Naive B cell (primary cell): Measurements from ENCODE around the gene DGLUCY. TPM values are rescaled to one million over a fixed set of nuclear protein-coding genes. Genes with fewer than 3 reads are reported as not detected.
"Not testable (repeated sequence)": the region's sequence is repeated elsewhere in the genome, so short reads cannot be mapped to it uniquely, and the experiment has no call there.

Experiments
- ATAC-seq, 2 donors: fragments of 150-1000 bp; cut with Tn5 transposase; 2 replicates each; pipeline ENCODE4 v1.10.0; 2021; ENCODE audit warnings: low read depth in 2 of 2, mild to moderate bottlenecking in 2 of 2, moderate library complexity in 2 of 2
- DNase-seq: peaks from one replicate; pipeline ENCODE4 v3.0.0; 2022
- H3K27ac Mint-ChIP-seq, 6 donors: one replicate each; pipeline ENCODE4 v1.8.0; 2020 to 2022; ENCODE audit warnings: mild to moderate bottlenecking in 6 of 6, mixed read lengths in 6 of 6, moderate library complexity in 5 of 6, inconsistent platforms in 2 of 6
- H3K27me3 Mint-ChIP-seq, 3 donors: one replicate each; pipeline ENCODE4 v1.8.0; 2021 to 2022; ENCODE audit warnings: mixed read lengths in 3 of 3, mild to moderate bottlenecking in 1 of 3
- H3K36me3 Mint-ChIP-seq, 2 donors: one replicate each; pipeline ENCODE4 v1.8.0; 2020 to 2022; ENCODE audit warnings: mixed read lengths in 2 of 2, inconsistent platforms in 1 of 2, mild to moderate bottlenecking in 1 of 2
- H3K4me1 Mint-ChIP-seq, 3 donors: one replicate each; pipeline ENCODE4 v1.8.0; 2020 to 2022; ENCODE audit warnings: mixed read lengths in 3 of 3, inconsistent platforms in 1 of 3, mild to moderate bottlenecking in 1 of 3, moderate library complexity in 1 of 3
- H3K4me3 Mint-ChIP-seq, 8 donors: one replicate each; pipeline ENCODE4 v1.8.0; 2020 to 2022; ENCODE audit warnings: mild to moderate bottlenecking in 8 of 8, mixed read lengths in 8 of 8, moderate library complexity in 8 of 8, inconsistent platforms in 2 of 8
- H3K9me3 Mint-ChIP-seq, 7 donors: one replicate each; pipeline ENCODE4 v1.8.0; 2020 to 2022; ENCODE audit warnings: mixed read lengths in 7 of 7, mild to moderate bottlenecking in 5 of 7, inconsistent platforms in 2 of 7, moderate library complexity in 1 of 7
- polyA plus RNA-seq, 6 donors: library from polyadenylated mRNA; unstranded; fragments of 300-500 nt; fragmentation: Illumina TruSeq; gene quantifications; one replicate each; pipeline ENCODE4 v1.2.3, GENCODE V29; 2021; ENCODE audit warnings: low read depth in 6 of 6

DGLUCY gene, protein sequence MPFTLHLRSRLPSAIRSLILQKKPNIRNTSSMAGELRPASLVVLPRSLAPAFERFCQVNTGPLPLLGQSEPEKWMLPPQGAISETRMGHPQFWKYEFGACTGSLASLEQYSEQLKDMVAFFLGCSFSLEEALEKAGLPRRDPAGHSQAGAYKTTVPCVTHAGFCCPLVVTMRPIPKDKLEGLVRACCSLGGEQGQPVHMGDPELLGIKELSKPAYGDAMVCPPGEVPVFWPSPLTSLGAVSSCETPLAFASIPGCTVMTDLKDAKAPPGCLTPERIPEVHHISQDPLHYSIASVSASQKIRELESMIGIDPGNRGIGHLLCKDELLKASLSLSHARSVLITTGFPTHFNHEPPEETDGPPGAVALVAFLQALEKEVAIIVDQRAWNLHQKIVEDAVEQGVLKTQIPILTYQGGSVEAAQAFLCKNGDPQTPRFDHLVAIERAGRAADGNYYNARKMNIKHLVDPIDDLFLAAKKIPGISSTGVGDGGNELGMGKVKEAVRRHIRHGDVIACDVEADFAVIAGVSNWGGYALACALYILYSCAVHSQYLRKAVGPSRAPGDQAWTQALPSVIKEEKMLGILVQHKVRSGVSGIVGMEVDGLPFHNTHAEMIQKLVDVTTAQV
- polyA plus RNA-seq = 10 to 100 TPM; 29.3 to 54.3 (median 37.7) TPM

DNA sequence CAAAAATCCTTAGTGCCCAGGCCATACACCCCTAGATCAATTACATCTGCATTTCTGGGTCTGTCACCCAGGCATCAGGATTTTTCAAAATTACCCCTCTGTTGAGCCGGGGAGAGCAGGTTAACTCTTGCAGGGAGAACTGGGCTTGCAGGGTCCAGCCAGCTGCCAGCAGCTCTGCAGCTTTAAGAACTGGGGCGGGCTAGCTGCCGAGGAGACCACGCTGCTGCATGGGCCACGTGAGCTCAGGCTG, at the start of gene DGLUCY:
DGLUCY (plus strand) TSS at position 245 of the 250 bp plus-strand sequence. CDS start 46,222 bp downstream, outside the sequence.
- Mint-ChIP-seq H3K4me3 (peak within 1 kb of the TSS; percentile 85 to 99 (median 96)), H3K4me1 (peaks cover 49 to 75% (median 59%) of the 10 kb centered on the region in 3 donors)
- no peak for DNase-seq

DNA sequence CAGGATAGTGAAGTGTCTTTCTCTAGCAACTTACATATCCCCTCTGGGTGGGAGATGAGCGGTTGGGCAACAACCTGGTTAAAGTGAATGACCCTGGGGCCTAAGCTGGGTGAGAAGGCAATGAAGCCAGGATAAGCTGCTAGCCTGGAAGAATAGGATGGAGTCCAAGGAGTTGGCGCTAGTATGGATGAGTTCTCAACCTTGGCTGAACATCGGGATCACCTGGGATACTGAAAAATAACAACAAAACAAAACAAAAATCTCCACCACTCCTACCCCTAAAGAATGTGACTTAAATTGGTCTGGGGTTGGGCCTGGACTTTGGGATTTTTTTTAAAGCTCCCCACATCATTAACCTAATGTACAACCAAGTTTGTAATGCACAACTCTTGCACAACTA, 48.6 kb upstream of the DGLUCY start:
- DNase-seq = no peak
- H3K9me3 Mint-ChIP-seq = peaks cover 0 to 5% (median under 1%) of the 10 kb centered on the region in 7 donors
- H3K4me3 Mint-ChIP-seq = peak overlapping the region in 1 of 8 donors; percentile 8
- no peaks in the 10 kb centered on the region for H3K27me3 Mint-ChIP-seq
- no peak for ATAC-seq
- H3K36me3 Mint-ChIP-seq = peaks cover 2 to 7% of the 10 kb centered on the region in 2 donors
- H3K4me1 Mint-ChIP-seq = peaks cover 22 to 44% (median 32%) of the 10 kb centered on the region in 3 donors
- H3K27ac Mint-ChIP-seq = peak overlapping the region in 1 of 6 donors; percentile 74

More for the DNA sequence above, at the start of gene DGLUCY:
- ATAC-seq = peak; percentile 66
- H3K27ac Mint-ChIP-seq = peak within 1 kb of the TSS; percentile 88 to 97 (median 94)
- peaks cover under 1 to 5% of the 10 kb centered on the region in 2 donors for H3K36me3 Mint-ChIP-seq
- H3K27me3 Mint-ChIP-seq = no peaks in the 10 kb centered on the region
- peaks cover 0 to 2% (median 0%) of the 10 kb centered on the region in 7 donors for H3K9me3 Mint-ChIP-seq

DNA sequence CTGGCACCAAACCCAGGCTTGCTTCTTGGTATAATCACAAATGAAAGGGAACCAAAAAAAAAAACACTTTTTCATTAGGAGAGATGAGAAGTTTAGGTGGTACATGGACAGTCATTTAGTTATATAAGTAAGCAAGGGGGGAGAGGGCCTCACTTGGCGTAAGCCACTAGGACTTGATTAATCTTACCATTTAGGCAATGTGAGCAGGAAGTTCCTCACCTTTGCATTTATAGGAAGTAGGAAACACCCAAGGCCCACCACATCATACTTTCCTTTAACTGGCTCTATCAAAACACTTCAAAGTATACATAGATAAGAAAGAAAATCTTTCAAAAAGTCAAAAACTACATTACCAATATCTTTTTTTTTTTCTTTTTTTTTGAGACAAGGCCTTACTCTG, 46.7 kb upstream of the DGLUCY start:
- H3K9me3 Mint-ChIP-seq = peaks cover 0 to 8% (median 5%) of the 10 kb centered on the region in 7 donors
- no peaks in the 10 kb centered on the region for H3K27me3 Mint-ChIP-seq
- DNase-seq (no peak), ATAC-seq (peak in 1 of 2 donors; percentile 37)
- peaks cover 7 to 8% of the 10 kb centered on the region in 2 donors for H3K36me3 Mint-ChIP-seq
- H3K27ac Mint-ChIP-seq = peak overlapping the region in 3 of 6 donors; percentile 65 to 92 (median 76)
- peaks cover 26 to 52% (median 37%) of the 10 kb centered on the region in 3 donors for H3K4me1 Mint-ChIP-seq
- H3K4me3 Mint-ChIP-seq = peak overlapping the region in 1 of 8 donors; percentile 63

DNA sequence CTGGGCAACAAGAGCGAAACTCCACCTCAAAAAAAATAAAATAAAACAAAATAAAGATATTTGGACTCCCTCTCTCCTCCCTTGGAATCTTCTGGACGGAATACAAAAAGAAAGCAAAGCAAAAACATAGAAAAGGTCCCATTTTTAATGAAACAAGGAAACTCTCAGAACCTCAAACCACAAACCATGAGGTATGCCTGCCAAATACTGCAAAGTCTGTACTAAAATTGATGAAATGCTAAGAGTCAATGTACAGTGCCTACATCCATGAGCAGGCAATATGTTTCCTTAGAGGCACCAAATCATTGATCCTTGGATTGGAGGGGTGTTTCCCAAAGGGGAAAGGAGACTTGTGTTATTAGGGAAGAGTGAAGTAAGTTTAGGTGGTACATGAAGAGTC, 45.2 kb upstream of the DGLUCY start:
- H3K9me3 Mint-ChIP-seq = peaks cover 0 to 6% (median 5%) of the 10 kb centered on the region in 7 donors
- no peaks in the 10 kb centered on the region for H3K27me3 Mint-ChIP-seq
- DNase-seq = no peak
- ATAC-seq = no peak
- H3K4me1 Mint-ChIP-seq = peaks cover 15 to 44% (median 25%) of the 10 kb centered on the region in 3 donors
- no peak overlapping the region for H3K27ac Mint-ChIP-seq
- H3K4me3 Mint-ChIP-seq = no peak overlapping the region
- peaks cover 7 to 8% of the 10 kb centered on the region in 2 donors for H3K36me3 Mint-ChIP-seq

DNA sequence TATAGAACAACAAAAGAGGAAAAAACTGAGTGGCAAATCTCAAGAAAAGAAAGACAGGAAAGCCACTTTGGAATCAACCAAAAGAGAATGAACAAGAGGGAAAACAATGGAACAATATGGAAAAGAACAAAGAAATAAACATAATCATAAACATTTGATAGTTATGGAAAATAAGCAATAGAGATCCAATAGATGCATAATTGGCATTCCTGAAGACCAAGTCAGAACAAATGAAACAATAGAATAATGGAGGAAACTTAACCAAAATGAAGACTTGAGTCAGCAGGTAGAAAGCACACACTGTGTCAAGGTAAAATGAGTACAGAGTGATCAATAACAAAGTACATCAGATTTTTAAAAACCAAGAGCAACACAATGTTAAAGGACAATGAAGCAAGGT, 43.3 kb upstream of the DGLUCY start:
- Mint-ChIP-seq H3K27ac (no peak overlapping the region), H3K4me3 (no peak overlapping the region), H3K36me3 (peaks cover 3 to 8% of the 10 kb centered on the region in 2 donors), H3K4me1 (peaks cover 10 to 32% (median 20%) of the 10 kb centered on the region in 3 donors), H3K9me3 (peaks cover 0 to 5% (median 4%) of the 10 kb centered on the region in 7 donors), H3K27me3 (no peaks in the 10 kb centered on the region)
- DNase-seq (no peak), ATAC-seq (no peak)

DNA sequence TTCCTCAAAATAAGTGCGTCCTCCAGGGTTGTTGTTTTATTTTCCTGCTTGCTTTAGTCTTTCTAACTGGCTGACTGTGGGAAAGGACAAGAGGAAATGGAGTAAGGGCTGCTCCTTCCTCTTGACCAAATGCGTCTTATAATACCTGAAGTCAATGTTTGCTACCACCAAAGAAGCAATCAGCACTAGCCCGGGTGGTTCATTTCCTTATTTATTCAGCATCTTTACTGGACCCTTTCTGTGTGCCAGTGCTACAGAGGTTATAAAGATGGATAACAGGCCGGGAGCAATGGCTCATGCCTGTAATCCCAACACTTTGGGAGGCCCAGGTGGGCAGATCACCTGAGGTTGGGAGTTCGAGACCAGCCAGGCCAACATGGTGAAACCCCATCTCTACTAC, 38.3 kb upstream of the DGLUCY start:
- H3K36me3 Mint-ChIP-seq = peaks cover 0 to 3% of the 10 kb centered on the region in 2 donors
- peaks cover 9 to 19% (median 17%) of the 10 kb centered on the region in 3 donors for H3K4me1 Mint-ChIP-seq
- H3K4me3 Mint-ChIP-seq = no peak overlapping the region
- DNase-seq (no peak), ATAC-seq (no peak)
- H3K27ac Mint-ChIP-seq = no peak overlapping the region
- no peaks in the 10 kb centered on the region for H3K27me3 Mint-ChIP-seq
- H3K9me3 Mint-ChIP-seq = peaks cover 0 to 2% (median 1%) of the 10 kb centered on the region in 7 donors

DNA sequence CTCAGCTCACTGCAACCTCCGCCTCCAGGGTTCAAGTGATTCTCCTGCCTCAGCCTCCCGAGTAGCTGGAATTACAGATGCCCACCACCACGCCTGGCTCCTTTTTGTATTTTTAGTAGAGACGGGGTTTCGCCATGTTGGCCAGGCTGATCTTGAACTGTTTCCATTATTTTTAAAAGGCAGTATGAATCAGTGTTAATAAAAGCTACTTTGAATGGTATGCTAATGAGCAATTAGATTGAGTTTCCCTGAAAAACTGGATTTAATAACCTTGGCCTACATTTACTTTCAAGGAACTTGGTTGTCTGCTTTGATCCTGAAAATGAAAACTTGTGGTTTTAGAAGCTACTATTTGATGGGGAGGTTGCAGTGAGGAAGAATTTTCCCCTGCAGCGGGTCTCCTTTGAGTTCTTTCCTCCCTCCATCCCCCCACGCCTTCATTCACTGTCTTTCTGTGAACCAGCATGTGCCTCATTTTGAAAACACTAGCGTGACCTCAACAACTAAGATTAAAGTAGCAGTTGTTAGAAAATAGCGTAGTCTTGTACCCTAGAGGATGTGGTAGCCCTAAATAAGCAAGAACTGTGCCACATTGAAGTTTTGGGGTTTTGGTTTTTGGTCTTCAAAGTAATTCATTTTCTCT, 35.7 kb upstream of the DGLUCY start:
- DNase-seq (no peak), ATAC-seq (no peak)
- H3K4me1 Mint-ChIP-seq = peaks cover 7 to 12% (median 11%) of the 10 kb centered on the region in 3 donors
- no peaks in the 10 kb centered on the region for H3K27me3 Mint-ChIP-seq
- peak overlapping the region in 2 of 6 donors; percentile 15 to 25 for H3K27ac Mint-ChIP-seq
- peaks cover 0 to 4% of the 10 kb centered on the region in 2 donors for H3K36me3 Mint-ChIP-seq
- H3K9me3 Mint-ChIP-seq = no peaks in the 10 kb centered on the region
- H3K4me3 Mint-ChIP-seq = no peak overlapping the region

DNA sequence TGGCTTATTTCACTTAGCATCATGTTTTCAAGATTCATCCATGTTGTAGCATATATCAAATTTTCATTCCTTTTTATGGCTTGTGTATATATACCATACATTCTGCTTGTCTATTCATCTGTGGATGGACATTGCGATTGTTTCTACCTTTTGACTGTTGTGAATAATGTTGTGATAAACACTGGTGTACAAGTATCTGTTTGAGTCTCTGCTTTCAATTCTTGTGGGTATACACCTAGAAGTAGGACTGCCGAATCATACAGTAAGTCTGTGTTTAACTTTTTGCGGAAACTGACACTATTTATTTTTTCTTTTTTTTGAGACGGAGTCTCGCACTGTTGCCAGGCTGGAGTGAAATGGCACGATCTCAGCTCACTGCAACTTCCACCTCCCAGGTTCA, 33.8 kb upstream of the DGLUCY start:
- H3K36me3 Mint-ChIP-seq = peaks cover 0 to 10% of the 10 kb centered on the region in 2 donors
- ATAC-seq = no peak

DNA sequence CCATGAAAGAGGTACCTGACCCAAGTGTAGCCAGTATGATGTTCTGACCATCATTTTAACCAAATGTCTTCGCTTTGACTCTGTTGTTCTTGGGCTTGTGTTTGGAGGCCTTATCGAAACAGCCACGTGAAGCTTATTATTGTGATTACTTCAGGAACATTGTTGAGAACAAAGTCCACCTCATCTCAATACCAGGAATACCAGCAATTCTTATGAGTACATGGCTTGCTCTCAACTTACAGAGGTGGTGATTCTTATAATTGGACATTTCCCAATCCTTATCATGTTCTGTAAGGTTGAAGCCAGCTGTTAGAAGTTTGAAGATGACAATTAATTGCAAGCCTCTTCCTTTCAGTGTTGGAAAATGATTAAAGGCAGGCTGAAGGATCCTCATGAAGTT, 31.6 kb upstream of the DGLUCY start:
- H3K4me1 Mint-ChIP-seq = peaks cover 4 to 17% (median 12%) of the 10 kb centered on the region in 3 donors
- no peaks in the 10 kb centered on the region for H3K27me3 Mint-ChIP-seq
- peaks cover 0 to 10% of the 10 kb centered on the region in 2 donors for H3K36me3 Mint-ChIP-seq
- no peak for ATAC-seq
- DNase-seq = no peak
- no peak overlapping the region for H3K4me3 Mint-ChIP-seq
- no peaks in the 10 kb centered on the region for H3K9me3 Mint-ChIP-seq
- H3K27ac Mint-ChIP-seq = no peak overlapping the region

More for the DNA sequence above, 33.8 kb upstream of the DGLUCY start:
- H3K4me1 Mint-ChIP-seq = peaks cover 7 to 11% (median 11%) of the 10 kb centered on the region in 3 donors
- DNase-seq = no peak
- H3K27ac Mint-ChIP-seq = no peak overlapping the region
- H3K27me3 Mint-ChIP-seq = no peaks in the 10 kb centered on the region
- no peaks in the 10 kb centered on the region for H3K9me3 Mint-ChIP-seq
- no peak overlapping the region for H3K4me3 Mint-ChIP-seq

DNA sequence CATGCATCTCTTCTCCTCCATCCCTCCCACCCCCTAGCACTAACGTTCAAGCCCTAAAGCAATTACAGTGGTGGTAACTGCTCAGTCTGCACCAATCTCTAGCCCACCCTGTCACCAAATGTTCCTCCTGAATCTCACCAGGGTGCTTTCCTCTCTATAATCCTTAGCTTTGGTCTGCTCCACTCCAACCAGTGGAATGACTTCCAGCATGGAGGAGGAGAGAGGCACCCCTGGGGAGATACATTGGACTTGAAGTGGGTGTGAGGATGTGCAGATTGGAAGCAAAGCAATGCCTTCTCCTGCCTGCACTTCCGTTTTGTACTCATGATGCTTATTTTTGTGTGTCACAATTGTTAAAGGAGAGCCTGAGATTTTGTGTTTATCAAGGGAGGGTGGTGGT, 29.4 kb upstream of the DGLUCY start:
- no peak for DNase-seq
- no peak overlapping the region for H3K4me3 Mint-ChIP-seq
- ATAC-seq = no peak
- no peaks in the 10 kb centered on the region for H3K27me3 Mint-ChIP-seq
- peaks cover 11 to 12% (median 11%) of the 10 kb centered on the region in 3 donors for H3K4me1 Mint-ChIP-seq
- peaks cover 0 to 10% of the 10 kb centered on the region in 2 donors for H3K36me3 Mint-ChIP-seq
- H3K27ac Mint-ChIP-seq = peak overlapping the region in 1 of 6 donors; percentile 79
- H3K9me3 Mint-ChIP-seq = no peaks in the 10 kb centered on the region

DNA sequence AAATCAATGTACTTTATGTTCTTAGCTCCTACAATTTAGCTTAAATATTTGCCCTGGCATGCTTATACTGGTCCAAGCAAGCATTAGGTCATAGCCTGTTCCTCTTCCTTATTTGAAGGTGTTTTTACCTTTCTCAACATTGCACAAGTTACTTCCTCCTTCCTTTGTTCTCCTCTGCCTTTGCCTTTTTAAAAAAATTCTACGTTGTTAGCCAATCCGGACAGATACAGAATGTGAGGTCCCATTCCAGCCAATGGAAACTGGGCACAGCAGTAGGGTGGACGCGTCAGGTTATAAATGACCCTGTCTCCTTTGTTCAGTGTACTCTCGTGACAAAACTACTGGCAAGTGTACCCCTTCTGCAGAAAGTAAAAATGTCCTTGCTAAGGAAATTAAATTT, 26.4 kb upstream of the DGLUCY start:
- not testable (repeated sequence) for H3K4me3 Mint-ChIP-seq, ATAC-seq, H3K36me3 Mint-ChIP-seq, DNase-seq, H3K9me3 Mint-ChIP-seq, H3K27me3 Mint-ChIP-seq
- Mint-ChIP-seq H3K4me1 (peaks cover 11 to 12% (median 11%) of the 10 kb centered on the region in 3 donors), H3K27ac (peak overlapping the region in 2 of 6 donors; percentile 4 to 68)

DNA sequence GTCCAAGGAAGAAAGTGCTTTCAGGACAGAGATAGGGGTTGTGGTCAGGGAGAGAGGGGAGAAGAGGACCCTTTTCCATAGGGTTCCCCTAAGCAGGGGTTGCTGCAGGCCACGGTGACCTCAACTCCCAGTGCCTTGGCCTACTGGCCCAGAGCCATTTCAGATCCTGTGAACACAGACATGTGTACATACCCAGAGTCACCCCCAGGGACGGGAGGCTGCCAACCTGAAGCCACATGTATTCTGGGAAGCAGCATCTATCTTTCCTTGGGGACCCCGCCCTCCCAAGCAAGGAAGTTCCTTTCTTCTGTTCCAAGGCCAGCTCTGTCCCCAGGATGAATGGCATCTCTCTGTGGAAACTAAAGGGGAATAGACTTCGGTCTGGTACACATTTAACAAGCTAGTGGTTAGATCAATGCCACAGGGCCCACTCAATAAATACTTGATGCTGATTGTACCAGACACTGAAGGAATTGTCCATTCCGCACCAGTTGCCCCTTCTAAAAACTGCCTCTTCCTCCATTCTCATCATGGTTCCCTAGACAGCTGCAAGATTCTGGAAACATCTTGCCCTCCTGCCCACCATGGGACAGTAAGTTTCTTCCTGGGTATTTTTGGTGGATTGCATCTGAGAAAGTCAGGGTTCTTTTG, 25.2 kb upstream of the DGLUCY start:
- H3K27ac Mint-ChIP-seq = peak overlapping the region in 1 of 6 donors; percentile 70
- no peak for DNase-seq
- no peaks in the 10 kb centered on the region for H3K27me3 Mint-ChIP-seq
- no peak for ATAC-seq
- no peak overlapping the region for H3K4me3 Mint-ChIP-seq
- peaks cover 0 to 3% of the 10 kb centered on the region in 2 donors for H3K36me3 Mint-ChIP-seq
- peaks cover 11 to 12% (median 11%) of the 10 kb centered on the region in 3 donors for H3K4me1 Mint-ChIP-seq
- H3K9me3 Mint-ChIP-seq = no peaks in the 10 kb centered on the region

DNA sequence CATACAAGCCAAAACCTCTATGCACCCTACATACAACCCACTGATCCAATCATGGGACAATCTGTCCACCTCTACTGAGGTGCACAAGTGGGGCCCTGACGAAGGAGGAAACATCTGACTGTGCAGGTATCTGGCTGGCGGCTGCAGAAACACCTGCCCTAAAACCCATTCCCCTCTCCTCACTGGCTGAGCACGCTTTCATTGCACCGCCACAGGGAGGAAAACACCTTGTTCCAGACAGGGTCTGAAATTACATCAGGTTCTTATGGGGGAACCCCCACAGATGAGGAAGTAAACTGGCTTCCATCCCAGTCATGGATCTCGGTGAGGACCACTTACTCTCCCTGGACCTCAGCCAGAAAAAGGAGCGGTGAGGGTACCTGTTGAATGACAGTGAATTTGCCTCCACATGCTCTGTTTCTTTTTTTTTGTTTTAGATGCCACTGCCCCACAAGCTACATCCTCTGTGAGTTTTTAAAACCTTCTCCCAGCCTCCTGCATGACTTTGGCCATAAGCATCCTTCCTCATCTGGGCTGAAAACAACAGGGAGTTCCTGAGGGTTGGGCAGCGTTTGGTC, 23.8 kb upstream of the DGLUCY start:
- ATAC-seq = peak; percentile 45 to 51
- no peaks in the 10 kb centered on the region for H3K27me3 Mint-ChIP-seq
- peaks cover 11 to 12% (median 11%) of the 10 kb centered on the region in 3 donors for H3K4me1 Mint-ChIP-seq
- H3K9me3 Mint-ChIP-seq = no peaks in the 10 kb centered on the region
- DNase-seq = no peak
- no peak overlapping the region for H3K4me3 Mint-ChIP-seq
- H3K36me3 Mint-ChIP-seq = no peaks in the 10 kb centered on the region
- peak overlapping the region in 2 of 6 donors; percentile 20 to 59 for H3K27ac Mint-ChIP-seq
